ENCODE results near the gene TEX22. TPM values are rescaled to one million over a fixed set of nuclear protein-coding genes. Genes with fewer than 3 reads are reported as not detected.

Gene TEX22
- total and polyA plus RNA-seq, 2 donors (not counting 1 experiment from before 2014, with no cell fraction given): 1.7 to 7.0 TPM

GRCh38 chr14:105456736-105457617 lies 58.6 kb downstream of the TEX22 start:
- no peaks in the 10 kb centered on the region for H3K27me3 Mint-ChIP-seq
- no peak for TF ChIP-seq EZH2 (IDR thresholded peaks at IDR 0.05; ENCODE audit: borderline replicate concordance, insufficient read depth, low read depth, low read length, poor library complexity, severe bottlenecking)
- TF ChIP-seq CTCF (IDR thresholded peaks at IDR 0.05): no peak

GRCh38 chr14:105458010-105458409 lies 59.7 kb downstream of the TEX22 start:
- intact Hi-C loops (cut with micrococcal nuclease): no loop called here
- peaks cover 16% of the 10 kb centered on the region for H4K20me1 ChIP-seq (ENCODE audit: control insufficient read depth, insufficient read depth, low read length, poor library complexity, severe bottlenecking)
- ATAC-seq (ENCODE audit: low read depth) (no peak), DNase-seq (no peak)
- no peak overlapping the region for H3K9ac ChIP-seq (ENCODE audit: low read length)
- no peaks in the 10 kb centered on the region for H3K27me3 Mint-ChIP-seq
- H3K4me1 ChIP-seq (ENCODE audit: control insufficient read depth in 2 of 2, insufficient read depth in 2 of 2, low read length in 2 of 2): no peaks in the 10 kb centered on the region
- H2AFZ ChIP-seq (ENCODE audit: insufficient read depth, low read depth, low read length, poor library complexity, severe bottlenecking): no peak overlapping the region
- H3K4me3 ChIP-seq (ENCODE audit: control extremely low read depth in 1 of 5, extremely low read depth in 1 of 5, insufficient read depth in 1 of 5, low read depth in 2 of 5, low read length in 4 of 5): no peak overlapping the region
- H3K9me3 ChIP-seq (ENCODE audit: control extremely low read depth in 1 of 3, control insufficient read depth in 2 of 3, insufficient read depth in 1 of 3, low read length in 2 of 3): no peaks in the 10 kb centered on the region
- H3K27ac ChIP-seq (ENCODE audit: low read length in 2 of 2): no peak overlapping the region
- ChIA-PET CTCF (interaction anchor here (0.8 kb wide), 1 partner anchor 79 kb away, joined by 3 read pairs; no protein-coding TSS in a partner anchor), POLR2A (no interaction called here)
- no peak overlapping the region for H3K4me3 Mint-ChIP-seq
- no peak overlapping the region for H3K27ac Mint-ChIP-seq
- peaks cover 4% of the 10 kb centered on the region for H3K79me2 ChIP-seq (ENCODE audit: control insufficient read depth, insufficient read depth, low read length)
- H3K36me3 ChIP-seq (replicated peaks in 1 of 2; ENCODE audit: control extremely low read depth in 1 of 2, control insufficient read depth in 1 of 2, extremely low read depth in 1 of 2, insufficient read depth in 2 of 2, low read length in 1 of 2): peaks cover 0 to 37% of the 10 kb centered on the region in 2 experiments
- TF ChIP-seq CTCF (IDR thresholded peaks at IDR 0.05) (no peak), EZH2 (IDR thresholded peaks at IDR 0.05; ENCODE audit: borderline replicate concordance, insufficient read depth, low read depth, low read length, poor library complexity, severe bottlenecking) (no peak)
- no peaks in the 10 kb centered on the region for H3K4me1 Mint-ChIP-seq
- H3K9me3 Mint-ChIP-seq (ENCODE audit: insufficient read depth): no peaks in the 10 kb centered on the region
- no peak overlapping the region for H3K4me2 ChIP-seq (replicated peaks; ENCODE audit: low read depth, low read length, poor library complexity, severe bottlenecking)
- WGBS (ENCODE audit: insufficient coverage): 93% methylated on average over 9 of the region's 18 CpGs
- no peaks in the 10 kb centered on the region for H3K27me3 ChIP-seq (replicated peaks in 1 of 4; ENCODE audit: control extremely low read depth in 1 of 4, control insufficient read depth in 3 of 4, insufficient read depth in 4 of 4, low read length in 3 of 4)

More at GRCh38 chr14:105456736-105457617, 58.6 kb downstream of the TEX22 start:
- no peaks in the 10 kb centered on the region for H3K4me1 ChIP-seq (ENCODE audit: control insufficient read depth in 2 of 2, insufficient read depth in 2 of 2, low read length in 2 of 2)
- DNase-seq: no peak
- Mint-ChIP-seq H3K27ac (no peak overlapping the region), H3K9me3 (ENCODE audit: insufficient read depth) (no peaks in the 10 kb centered on the region), H3K4me3 (no peak overlapping the region), H3K4me1 (no peaks in the 10 kb centered on the region)
- no peak overlapping the region for H3K9ac ChIP-seq (ENCODE audit: low read length)
- WGBS (ENCODE audit: insufficient coverage): 96% methylated on average over 22 of the region's 22 CpGs
- H4K20me1 ChIP-seq (ENCODE audit: control insufficient read depth, insufficient read depth, low read length, poor library complexity, severe bottlenecking): peaks cover 16% of the 10 kb centered on the region
- H3K27me3 ChIP-seq (replicated peaks in 1 of 4; ENCODE audit: control extremely low read depth in 1 of 4, control insufficient read depth in 3 of 4, insufficient read depth in 4 of 4, low read length in 3 of 4): no peaks in the 10 kb centered on the region
- no peak overlapping the region for H3K4me2 ChIP-seq (replicated peaks; ENCODE audit: low read depth, low read length, poor library complexity, severe bottlenecking)
- no peaks in the 10 kb centered on the region for H3K9me3 ChIP-seq (ENCODE audit: control extremely low read depth in 1 of 3, control insufficient read depth in 2 of 3, insufficient read depth in 1 of 3, low read length in 2 of 3)
- no peak overlapping the region for H2AFZ ChIP-seq (ENCODE audit: insufficient read depth, low read depth, low read length, poor library complexity, severe bottlenecking)
- ChIA-PET POLR2A (no interaction called here), CTCF (interaction anchor here (1.4 kb wide), 1 partner anchor 24 kb away, joined by 4 read pairs; no protein-coding TSS in a partner anchor)
- peaks cover 0 to 41% of the 10 kb centered on the region in 2 experiments for H3K36me3 ChIP-seq (replicated peaks in 1 of 2; ENCODE audit: control extremely low read depth in 1 of 2, control insufficient read depth in 1 of 2, extremely low read depth in 1 of 2, insufficient read depth in 2 of 2, low read length in 1 of 2)
- no peak overlapping the region for H3K27ac ChIP-seq (ENCODE audit: low read length in 2 of 2)
- intact Hi-C loops (cut with micrococcal nuclease): no loop called here
- no peak overlapping the region for H3K4me3 ChIP-seq (ENCODE audit: control extremely low read depth in 1 of 5, extremely low read depth in 1 of 5, insufficient read depth in 1 of 5, low read depth in 2 of 5, low read length in 4 of 5)
- peaks cover 4% of the 10 kb centered on the region for H3K79me2 ChIP-seq (ENCODE audit: control insufficient read depth, insufficient read depth, low read length)
- no peak for ATAC-seq (ENCODE audit: low read depth)
